AG04450 (cell line): ENCODE data around the gene ARL5B. TPM values are rescaled to one million over a fixed set of nuclear protein-coding genes. Genes with fewer than 3 reads are reported as not detected.

Source experiments
- CTCF ChIA-PET: fragments of 300-600, 350-600 bp; formaldehyde crosslinking; extraction: SDS; loops from one replicate; lab custom pipeline; 2022; ENCODE audit warnings: antibody characterized with exemption, inconsistent platforms; lab: Charles Lee
- POLR2A ChIA-PET: fragments of 350-600 bp; formaldehyde crosslinking; extraction: SDS; loops from one replicate; lab custom pipeline; 2021; ENCODE audit warnings: antibody characterized with exemption, inconsistent platforms; lab: Yijun Ruan, JAX
- DNase-seq: peaks from one replicate; pipeline ENCODE4 v3.0.0-alpha.2; 2011; ENCODE audit warnings: low read depth, low spot score
- H3K27ac ChIP-seq: one replicate; pipeline ENCODE4 v1.5.1; 2012; ENCODE audit warnings: low read depth, low read length, control low read depth
- H3K27me3 ChIP-seq: one replicate; pipeline ENCODE4 v1.6.0; 2012; ENCODE audit warnings: low read length; ENCODE audit not compliant: control insufficient read depth, insufficient read depth
- H3K4me3 ChIP-seq: 2 replicates; pipeline ENCODE4 v1.5.1; 2011; ENCODE audit warnings: mild to moderate bottlenecking, low read depth, low read length, control low read depth
- H3K9me3 ChIP-seq: 2 replicates; pipeline ENCODE4 v1.5.1; 2012; ENCODE audit warnings: low read length; ENCODE audit not compliant: control insufficient read depth, insufficient read depth
- polyA plus RNA-seq: library from polyadenylated mRNA; depleted of rRNA; stranded (reverse); fragments of >200 nt; gene quantifications from 2 replicates; pipeline ENCODE4 v1.2.3, GENCODE V29; 2011
- TF ChIP-seq, protein P1 (sequence below): IDR thresholded peaks from 2 replicates; pipeline ENCODE4 v1.5.1; 2011; ENCODE audit warnings: low read depth, low read length, control low read depth, inconsistent platforms

The ARL5B gene
- polyA plus RNA-seq, 1 experiment = 24.2 TPM

GRCh38 chr10:18665815-18666558, 6.8 kb downstream of the ARL5B start:
- H3K9me3 ChIP-seq = no peaks in the 10 kb centered on the region
- peak overlapping the region; percentile 14 for H3K4me3 ChIP-seq
- DNase-seq = no peak
- ChIA-PET CTCF (no interaction called here), POLR2A (no interaction called here)
- TF ChIP-seq, protein P1, sequence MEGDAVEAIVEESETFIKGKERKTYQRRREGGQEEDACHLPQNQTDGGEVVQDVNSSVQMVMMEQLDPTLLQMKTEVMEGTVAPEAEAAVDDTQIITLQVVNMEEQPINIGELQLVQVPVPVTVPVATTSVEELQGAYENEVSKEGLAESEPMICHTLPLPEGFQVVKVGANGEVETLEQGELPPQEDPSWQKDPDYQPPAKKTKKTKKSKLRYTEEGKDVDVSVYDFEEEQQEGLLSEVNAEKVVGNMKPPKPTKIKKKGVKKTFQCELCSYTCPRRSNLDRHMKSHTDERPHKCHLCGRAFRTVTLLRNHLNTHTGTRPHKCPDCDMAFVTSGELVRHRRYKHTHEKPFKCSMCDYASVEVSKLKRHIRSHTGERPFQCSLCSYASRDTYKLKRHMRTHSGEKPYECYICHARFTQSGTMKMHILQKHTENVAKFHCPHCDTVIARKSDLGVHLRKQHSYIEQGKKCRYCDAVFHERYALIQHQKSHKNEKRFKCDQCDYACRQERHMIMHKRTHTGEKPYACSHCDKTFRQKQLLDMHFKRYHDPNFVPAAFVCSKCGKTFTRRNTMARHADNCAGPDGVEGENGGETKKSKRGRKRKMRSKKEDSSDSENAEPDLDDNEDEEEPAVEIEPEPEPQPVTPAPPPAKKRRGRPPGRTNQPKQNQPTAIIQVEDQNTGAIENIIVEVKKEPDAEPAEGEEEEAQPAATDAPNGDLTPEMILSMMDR = no peak
- H3K27ac ChIP-seq = no peak overlapping the region
- no peaks in the 10 kb centered on the region for H3K27me3 ChIP-seq

GRCh38 chr10:18666810-18667209, 7.6 kb downstream of the ARL5B start:
- TF ChIP-seq, protein P1 = no peak
- no peaks in the 10 kb centered on the region for H3K27me3 ChIP-seq
- POLR2A ChIA-PET = interaction anchor here (0.9 to 1.8 kb wide), 2 partner anchors 8 to 33 kb away, joined by 3 to 9 read pairs; no protein-coding TSS in a partner anchor
- no peak for DNase-seq
- no peak overlapping the region; the same call in 1 of the 2 replicates for H3K4me3 ChIP-seq
- no peak overlapping the region for H3K27ac ChIP-seq
- no peaks in the 10 kb centered on the region for H3K9me3 ChIP-seq
- CTCF ChIA-PET = no interaction called here

GRCh38 chr10:18668026-18668425, 8.8 kb downstream of the ARL5B start:
- POLR2A ChIA-PET = interaction anchor here (1.8 kb wide), 1 partner anchor 9 kb away, joined by 9 read pairs; no protein-coding TSS in a partner anchor
- no peak for DNase-seq

GRCh38 chr10:18675086-18675801, 16.0 kb downstream of the ARL5B start:
- POLR2A ChIA-PET = no interaction called here

More at GRCh38 chr10:18668026-18668425, 8.8 kb downstream of the ARL5B start:
- H3K9me3 ChIP-seq = no peaks in the 10 kb centered on the region
- H3K4me3 ChIP-seq = no peak overlapping the region
- H3K27ac ChIP-seq = no peak overlapping the region
- no peaks in the 10 kb centered on the region for H3K27me3 ChIP-seq
- CTCF ChIA-PET = interaction anchor here (0.7 kb wide), 1 partner anchor 1140 kb away, joined by 3 read pairs; no protein-coding TSS in a partner anchor
- TF ChIP-seq, protein P1 = no peak

More at GRCh38 chr10:18675086-18675801, 16.0 kb downstream of the ARL5B start:
- TF ChIP-seq, protein P1 = no peak
- H3K9me3 ChIP-seq = no peaks in the 10 kb centered on the region
- CTCF ChIA-PET = no interaction called here
- no peak overlapping the region for H3K4me3 ChIP-seq
- no peak for DNase-seq
- H3K27ac ChIP-seq = no peak overlapping the region
- H3K27me3 ChIP-seq = no peaks in the 10 kb centered on the region
